HepG2 (cell line): ENCODE measurements around the gene RMDN2. TPM values are rescaled to one million over a fixed set of nuclear protein-coding genes. Genes with fewer than 3 reads are reported as not detected.

Experiments
- GTF2F1 ChIP-seq: fragments of 150-350 bp; IDR thresholded peaks from 2 replicates; pipeline ENCODE4 v1.6.1; 2014; ENCODE audit warnings: low read length
- HDAC1 ChIP-seq: sonication (generic); formaldehyde crosslinking; IDR thresholded peaks from 2 replicates; pipeline ENCODE4 v1.5.1; 2020; ENCODE audit warnings: mild to moderate bottlenecking, missing genetic modification reagents
- KLF9 ChIP-seq: IDR thresholded peaks from 2 replicates; pipeline ENCODE4 v1.6.1; 2016; ENCODE audit warnings: low read depth
- NFE2 ChIP-seq: sonication (generic); formaldehyde crosslinking; IDR thresholded peaks from 2 replicates; pipeline ENCODE4 v1.4.0; 2020; ENCODE audit warnings: missing genetic modification reagents
- PAF1 ChIP-seq: IDR thresholded peaks from 2 replicates; pipeline ENCODE4 v1.6.1; 2016; ENCODE audit warnings: missing genetic modification reagents, missing compliant biosample characterization
- SMAD1 ChIP-seq: sonication (generic); formaldehyde crosslinking; IDR thresholded peaks from 2 replicates; pipeline ENCODE4 v1.4.0; 2020; ENCODE audit warnings: missing genetic modification reagents, low read depth, mild to moderate bottlenecking, borderline replicate concordance
- SRSF9 ChIP-seq: fragments of 200-400 bp; formaldehyde crosslinking; IDR thresholded peaks from 2 replicates; pipeline ENCODE4 v1.6.1; 2018; ENCODE audit warnings: borderline replicate concordance, mild to moderate bottlenecking, low read depth, low read length; ENCODE audit not compliant: insufficient read depth, poor library complexity, severe bottlenecking
- ZNF44 ChIP-seq: sonication (generic); formaldehyde crosslinking; IDR thresholded peaks from 2 replicates; pipeline ENCODE4 v1.5.1; 2020; ENCODE audit warnings: mild to moderate bottlenecking, missing genetic modification reagents
- polyA plus RNA-seq, 8 experiments: library from polyadenylated mRNA; depleted of rRNA in 3 of 8; stranded (reverse) in 7 of 8; unstranded in 1 of 8; fragments of >200 nt; fragmentation: Illumina TruSeq in 4 of 8; extraction: Trizol in 4 of 8; gene quantifications; 2 replicates each; pipeline versions ENCODE4 v1.2.1 to v1.2.3, GENCODE V29; 2011 to 2016; ENCODE audit warnings: low read depth in 4 of 8, missing spikeins in 1 of 8, mixed read lengths in 1 of 8; ENCODE audit not compliant: insufficient read depth in 1 of 8
- total RNA-seq, 5 experiments: library from RNA; depleted of rRNA; stranded (reverse); fragments of >200 nt; fragmentation: Illumina TruSeq; extraction: Trizol; gene quantifications; 2 replicates each; pipeline ENCODE4 v1.2.3, GENCODE V29; 2016; ENCODE audit warnings: low read depth in 1 of 5
- TF ChIP-seq, protein P1 (sequence below), 2 experiments: IDR thresholded peaks; 2 replicates each; pipeline ENCODE4 v1.6.1; 2011 to 2012; ENCODE audit warnings: low read length in 2 of 2, borderline replicate concordance in 1 of 2, low read depth in 1 of 2, mild to moderate bottlenecking in 1 of 2, moderate library complexity in 1 of 2
- TF ChIP-seq, protein P2 (sequence below): sonication (generic); formaldehyde crosslinking; IDR thresholded peaks from 2 replicates; pipeline ENCODE4 v1.5.0; 2020; ENCODE audit warnings: mild to moderate bottlenecking, missing genetic modification reagents, moderate library complexity
- TF ChIP-seq, protein P3 (sequence below): sonication (generic); formaldehyde crosslinking; IDR thresholded peaks from 2 replicates; pipeline ENCODE4 v1.4.0; 2020; ENCODE audit warnings: missing genetic modification reagents
- TF ChIP-seq, protein P4 (sequence below): conservative IDR thresholded peaks from 2 replicates; pipeline ENCODE4 v1.6.1; 2018; ENCODE audit warnings: missing genetic modification reagents

RMDN2 gene
- total and polyA plus RNA-seq, 2 of the 13 experiments (the other 11 are each of a cell fraction or from before 2014, with no cell fraction given): 2.3 to 8.9 TPM

DNA sequence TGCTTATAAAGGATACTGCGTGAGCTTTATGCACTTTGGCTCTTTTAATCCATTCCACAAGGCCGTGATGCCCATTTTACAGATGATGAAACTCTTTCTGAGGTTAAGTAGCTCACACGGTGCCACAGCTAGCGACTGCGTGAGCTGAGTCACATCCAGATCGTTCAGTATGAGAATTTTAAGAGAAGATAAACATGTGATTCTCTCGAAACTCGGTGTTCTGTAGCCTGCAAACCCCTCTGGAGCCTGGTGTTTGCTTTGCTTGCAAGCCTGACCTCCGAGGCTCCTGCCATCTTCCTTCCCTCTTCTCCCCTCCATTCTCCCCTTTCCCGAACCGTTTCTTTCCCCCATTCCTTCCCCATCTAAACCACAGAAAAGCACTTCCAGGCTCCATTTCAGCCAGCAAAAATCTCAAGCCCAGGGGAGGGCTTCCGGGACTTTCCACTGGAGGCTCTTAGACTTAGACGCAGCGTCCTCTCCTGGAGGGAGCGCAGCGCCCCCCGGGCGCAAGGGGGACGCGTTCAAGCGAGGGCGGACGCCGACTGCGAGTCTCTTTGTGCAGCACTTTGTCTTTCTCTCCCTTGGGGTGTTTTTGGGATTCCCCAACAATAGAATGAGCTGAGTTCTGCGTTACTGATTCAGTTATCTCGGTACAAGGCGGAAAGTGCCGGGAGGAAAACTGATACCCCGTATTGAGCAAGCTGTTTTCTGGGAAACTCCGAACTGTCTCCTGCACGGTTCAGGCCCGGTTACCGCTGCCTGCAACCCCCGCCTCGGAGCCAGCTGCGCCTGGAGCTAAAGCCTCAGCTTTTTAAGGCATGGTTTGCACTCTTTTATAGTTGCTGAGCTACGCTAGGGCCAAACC lies 112.9 kb downstream of the RMDN2 start (continued):
- TF ChIP-seq, protein P1, sequence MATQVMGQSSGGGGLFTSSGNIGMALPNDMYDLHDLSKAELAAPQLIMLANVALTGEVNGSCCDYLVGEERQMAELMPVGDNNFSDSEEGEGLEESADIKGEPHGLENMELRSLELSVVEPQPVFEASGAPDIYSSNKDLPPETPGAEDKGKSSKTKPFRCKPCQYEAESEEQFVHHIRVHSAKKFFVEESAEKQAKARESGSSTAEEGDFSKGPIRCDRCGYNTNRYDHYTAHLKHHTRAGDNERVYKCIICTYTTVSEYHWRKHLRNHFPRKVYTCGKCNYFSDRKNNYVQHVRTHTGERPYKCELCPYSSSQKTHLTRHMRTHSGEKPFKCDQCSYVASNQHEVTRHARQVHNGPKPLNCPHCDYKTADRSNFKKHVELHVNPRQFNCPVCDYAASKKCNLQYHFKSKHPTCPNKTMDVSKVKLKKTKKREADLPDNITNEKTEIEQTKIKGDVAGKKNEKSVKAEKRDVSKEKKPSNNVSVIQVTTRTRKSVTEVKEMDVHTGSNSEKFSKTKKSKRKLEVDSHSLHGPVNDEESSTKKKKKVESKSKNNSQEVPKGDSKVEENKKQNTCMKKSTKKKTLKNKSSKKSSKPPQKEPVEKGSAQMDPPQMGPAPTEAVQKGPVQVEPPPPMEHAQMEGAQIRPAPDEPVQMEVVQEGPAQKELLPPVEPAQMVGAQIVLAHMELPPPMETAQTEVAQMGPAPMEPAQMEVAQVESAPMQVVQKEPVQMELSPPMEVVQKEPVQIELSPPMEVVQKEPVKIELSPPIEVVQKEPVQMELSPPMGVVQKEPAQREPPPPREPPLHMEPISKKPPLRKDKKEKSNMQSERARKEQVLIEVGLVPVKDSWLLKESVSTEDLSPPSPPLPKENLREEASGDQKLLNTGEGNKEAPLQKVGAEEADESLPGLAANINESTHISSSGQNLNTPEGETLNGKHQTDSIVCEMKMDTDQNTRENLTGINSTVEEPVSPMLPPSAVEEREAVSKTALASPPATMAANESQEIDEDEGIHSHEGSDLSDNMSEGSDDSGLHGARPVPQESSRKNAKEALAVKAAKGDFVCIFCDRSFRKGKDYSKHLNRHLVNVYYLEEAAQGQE (IDR thresholded peaks at IDR 0.05; ENCODE audit: borderline replicate concordance in 1 of 2, low read depth in 1 of 2, low read length in 2 of 2): no peak
- TF ChIP-seq GTF2F1: no peak
- no peak for TF ChIP-seq PAF1 (CRISPR knock-in tag)
- TF ChIP-seq SMAD1 (CRISPR knock-in tag): no peak
- TF ChIP-seq, protein P2, sequence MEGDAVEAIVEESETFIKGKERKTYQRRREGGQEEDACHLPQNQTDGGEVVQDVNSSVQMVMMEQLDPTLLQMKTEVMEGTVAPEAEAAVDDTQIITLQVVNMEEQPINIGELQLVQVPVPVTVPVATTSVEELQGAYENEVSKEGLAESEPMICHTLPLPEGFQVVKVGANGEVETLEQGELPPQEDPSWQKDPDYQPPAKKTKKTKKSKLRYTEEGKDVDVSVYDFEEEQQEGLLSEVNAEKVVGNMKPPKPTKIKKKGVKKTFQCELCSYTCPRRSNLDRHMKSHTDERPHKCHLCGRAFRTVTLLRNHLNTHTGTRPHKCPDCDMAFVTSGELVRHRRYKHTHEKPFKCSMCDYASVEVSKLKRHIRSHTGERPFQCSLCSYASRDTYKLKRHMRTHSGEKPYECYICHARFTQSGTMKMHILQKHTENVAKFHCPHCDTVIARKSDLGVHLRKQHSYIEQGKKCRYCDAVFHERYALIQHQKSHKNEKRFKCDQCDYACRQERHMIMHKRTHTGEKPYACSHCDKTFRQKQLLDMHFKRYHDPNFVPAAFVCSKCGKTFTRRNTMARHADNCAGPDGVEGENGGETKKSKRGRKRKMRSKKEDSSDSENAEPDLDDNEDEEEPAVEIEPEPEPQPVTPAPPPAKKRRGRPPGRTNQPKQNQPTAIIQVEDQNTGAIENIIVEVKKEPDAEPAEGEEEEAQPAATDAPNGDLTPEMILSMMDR: peak; percentile 63
- TF ChIP-seq NFE2 (CRISPR knock-in tag): no peak
- no peak for TF ChIP-seq KLF9 (CRISPR knock-in tag)
- TF ChIP-seq, protein P3, sequence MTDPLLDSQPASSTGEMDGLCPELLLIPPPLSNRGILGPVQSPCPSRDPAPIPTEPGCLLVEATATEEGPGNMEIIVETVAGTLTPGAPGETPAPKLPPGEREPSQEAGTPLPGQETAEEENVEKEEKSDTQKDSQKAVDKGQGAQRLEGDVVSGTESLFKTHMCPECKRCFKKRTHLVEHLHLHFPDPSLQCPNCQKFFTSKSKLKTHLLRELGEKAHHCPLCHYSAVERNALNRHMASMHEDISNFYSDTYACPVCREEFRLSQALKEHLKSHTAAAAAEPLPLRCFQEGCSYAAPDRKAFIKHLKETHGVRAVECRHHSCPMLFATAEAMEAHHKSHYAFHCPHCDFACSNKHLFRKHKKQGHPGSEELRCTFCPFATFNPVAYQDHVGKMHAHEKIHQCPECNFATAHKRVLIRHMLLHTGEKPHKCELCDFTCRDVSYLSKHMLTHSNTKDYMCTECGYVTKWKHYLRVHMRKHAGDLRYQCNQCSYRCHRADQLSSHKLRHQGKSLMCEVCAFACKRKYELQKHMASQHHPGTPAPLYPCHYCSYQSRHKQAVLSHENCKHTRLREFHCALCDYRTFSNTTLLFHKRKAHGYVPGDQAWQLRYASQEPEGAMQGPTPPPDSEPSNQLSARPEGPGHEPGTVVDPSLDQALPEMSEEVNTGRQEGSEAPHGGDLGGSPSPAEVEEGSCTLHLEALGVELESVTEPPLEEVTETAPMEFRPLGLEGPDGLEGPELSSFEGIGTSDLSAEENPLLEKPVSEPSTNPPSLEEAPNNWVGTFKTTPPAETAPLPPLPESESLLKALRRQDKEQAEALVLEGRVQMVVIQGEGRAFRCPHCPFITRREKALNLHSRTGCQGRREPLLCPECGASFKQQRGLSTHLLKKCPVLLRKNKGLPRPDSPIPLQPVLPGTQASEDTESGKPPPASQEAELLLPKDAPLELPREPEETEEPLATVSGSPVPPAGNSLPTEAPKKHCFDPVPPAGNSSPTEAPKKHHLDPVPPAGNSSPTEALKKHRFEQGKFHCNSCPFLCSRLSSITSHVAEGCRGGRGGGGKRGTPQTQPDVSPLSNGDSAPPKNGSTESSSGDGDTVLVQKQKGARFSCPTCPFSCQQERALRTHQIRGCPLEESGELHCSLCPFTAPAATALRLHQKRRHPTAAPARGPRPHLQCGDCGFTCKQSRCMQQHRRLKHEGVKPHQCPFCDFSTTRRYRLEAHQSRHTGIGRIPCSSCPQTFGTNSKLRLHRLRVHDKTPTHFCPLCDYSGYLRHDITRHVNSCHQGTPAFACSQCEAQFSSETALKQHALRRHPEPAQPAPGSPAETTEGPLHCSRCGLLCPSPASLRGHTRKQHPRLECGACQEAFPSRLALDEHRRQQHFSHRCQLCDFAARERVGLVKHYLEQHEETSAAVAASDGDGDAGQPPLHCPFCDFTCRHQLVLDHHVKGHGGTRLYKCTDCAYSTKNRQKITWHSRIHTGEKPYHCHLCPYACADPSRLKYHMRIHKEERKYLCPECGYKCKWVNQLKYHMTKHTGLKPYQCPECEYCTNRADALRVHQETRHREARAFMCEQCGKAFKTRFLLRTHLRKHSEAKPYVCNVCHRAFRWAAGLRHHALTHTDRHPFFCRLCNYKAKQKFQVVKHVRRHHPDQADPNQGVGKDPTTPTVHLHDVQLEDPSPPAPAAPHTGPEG: no peak
- TF ChIP-seq, protein P4, sequence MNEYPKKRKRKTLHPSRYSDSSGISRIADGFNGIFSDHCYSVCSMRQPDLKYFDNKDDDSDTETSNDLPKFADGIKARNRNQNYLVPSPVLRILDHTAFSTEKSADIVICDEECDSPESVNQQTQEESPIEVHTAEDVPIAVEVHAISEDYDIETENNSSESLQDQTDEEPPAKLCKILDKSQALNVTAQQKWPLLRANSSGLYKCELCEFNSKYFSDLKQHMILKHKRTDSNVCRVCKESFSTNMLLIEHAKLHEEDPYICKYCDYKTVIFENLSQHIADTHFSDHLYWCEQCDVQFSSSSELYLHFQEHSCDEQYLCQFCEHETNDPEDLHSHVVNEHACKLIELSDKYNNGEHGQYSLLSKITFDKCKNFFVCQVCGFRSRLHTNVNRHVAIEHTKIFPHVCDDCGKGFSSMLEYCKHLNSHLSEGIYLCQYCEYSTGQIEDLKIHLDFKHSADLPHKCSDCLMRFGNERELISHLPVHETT (CRISPR knock-in tag): no peak
- TF ChIP-seq ZNF44: 0 out of 2 replicates have a peak, but pooled peaks have one; percentile 42
- no peak for TF ChIP-seq HDAC1
- TF ChIP-seq SRSF9: no peak
